ENCODE results near the gene HTRA2.

The HTRA2 gene

GRCh38 chr2:74564222-74564621, 34.5 kb downstream of the HTRA2 start:
- Histone ChIP-seq H4K20me1 (ENCODE audit: insufficient read depth, low read length) (no peaks in the 10 kb centered on the region), H2AFZ (ENCODE audit: low read length) (no peak overlapping the region), H3F3A (ENCODE audit: insufficient read depth, low read length) (no peaks in the 10 kb centered on the region), H3K27ac (ENCODE audit: low read depth, low read length, poor library complexity, severe bottlenecking) (no peak overlapping the region), H3K27me3 (ENCODE audit: insufficient read depth, low read length) (no peaks in the 10 kb centered on the region), H3K9me2 (ENCODE audit: low read depth, low read length) (no peaks in the 10 kb centered on the region), H3K4me1 (ENCODE audit: insufficient read depth, low read length, severe bottlenecking) (no peaks in the 10 kb centered on the region), H3K36me3 (ENCODE audit: insufficient read depth, low read length) (no peaks in the 10 kb centered on the region), H3K4me2 (ENCODE audit: low read length) (no peak overlapping the region), H3K9me3 (ENCODE audit: low read length) (no peaks in the 10 kb centered on the region), H3K4me3 (ENCODE audit: low read depth, low read length, poor library complexity, severe bottlenecking) (no peak overlapping the region), H3K79me2 (ENCODE audit: insufficient read depth, low read length) (no peaks in the 10 kb centered on the region), H3K9ac (ENCODE audit: low read length) (no peak overlapping the region)
- no peak for TF ChIP-seq EZH2 (IDR thresholded peaks at IDR 0.05; ENCODE audit: borderline replicate concordance, low read length)
- TF ChIP-seq, protein P1, sequence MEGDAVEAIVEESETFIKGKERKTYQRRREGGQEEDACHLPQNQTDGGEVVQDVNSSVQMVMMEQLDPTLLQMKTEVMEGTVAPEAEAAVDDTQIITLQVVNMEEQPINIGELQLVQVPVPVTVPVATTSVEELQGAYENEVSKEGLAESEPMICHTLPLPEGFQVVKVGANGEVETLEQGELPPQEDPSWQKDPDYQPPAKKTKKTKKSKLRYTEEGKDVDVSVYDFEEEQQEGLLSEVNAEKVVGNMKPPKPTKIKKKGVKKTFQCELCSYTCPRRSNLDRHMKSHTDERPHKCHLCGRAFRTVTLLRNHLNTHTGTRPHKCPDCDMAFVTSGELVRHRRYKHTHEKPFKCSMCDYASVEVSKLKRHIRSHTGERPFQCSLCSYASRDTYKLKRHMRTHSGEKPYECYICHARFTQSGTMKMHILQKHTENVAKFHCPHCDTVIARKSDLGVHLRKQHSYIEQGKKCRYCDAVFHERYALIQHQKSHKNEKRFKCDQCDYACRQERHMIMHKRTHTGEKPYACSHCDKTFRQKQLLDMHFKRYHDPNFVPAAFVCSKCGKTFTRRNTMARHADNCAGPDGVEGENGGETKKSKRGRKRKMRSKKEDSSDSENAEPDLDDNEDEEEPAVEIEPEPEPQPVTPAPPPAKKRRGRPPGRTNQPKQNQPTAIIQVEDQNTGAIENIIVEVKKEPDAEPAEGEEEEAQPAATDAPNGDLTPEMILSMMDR (IDR thresholded peaks at IDR 0.05; ENCODE audit: low read length), result no peak

- Histone ChIP-seq H3K36me3 (ENCODE audit: insufficient read depth, low read length) (no peaks in the 10 kb centered on the region), H2AFZ (ENCODE audit: low read length) (no peak overlapping the region), H3K4me3 (ENCODE audit: low read depth, low read length, poor library complexity, severe bottlenecking) (no peak overlapping the region), H3K27ac (ENCODE audit: low read depth, low read length, poor library complexity, severe bottlenecking) (no peak overlapping the region), H3K9ac (ENCODE audit: low read length) (no peak overlapping the region), H3K27me3 (ENCODE audit: insufficient read depth, low read length) (no peaks in the 10 kb centered on the region), H3K79me2 (ENCODE audit: insufficient read depth, low read length) (no peaks in the 10 kb centered on the region), H3K9me3 (ENCODE audit: low read length) (no peaks in the 10 kb centered on the region), H3K9me2 (ENCODE audit: low read depth, low read length) (no peaks in the 10 kb centered on the region), H4K20me1 (ENCODE audit: insufficient read depth, low read length) (no peaks in the 10 kb centered on the region), H3F3A (ENCODE audit: insufficient read depth, low read length) (no peaks in the 10 kb centered on the region), H3K4me1 (ENCODE audit: insufficient read depth, low read length, severe bottlenecking) (peaks cover 5% of the 10 kb centered on the region), H3K4me2 (ENCODE audit: low read length) (no peak overlapping the region)
- TF ChIP-seq, protein P1 (IDR thresholded peaks at IDR 0.05; ENCODE audit: low read length), result no peak
- no peak for TF ChIP-seq EZH2 (IDR thresholded peaks at IDR 0.05; ENCODE audit: borderline replicate concordance, low read length)
These were observed 36.5 kb downstream of the HTRA2 start for GRCh38 chr2:74566076-74566753.

DNA sequence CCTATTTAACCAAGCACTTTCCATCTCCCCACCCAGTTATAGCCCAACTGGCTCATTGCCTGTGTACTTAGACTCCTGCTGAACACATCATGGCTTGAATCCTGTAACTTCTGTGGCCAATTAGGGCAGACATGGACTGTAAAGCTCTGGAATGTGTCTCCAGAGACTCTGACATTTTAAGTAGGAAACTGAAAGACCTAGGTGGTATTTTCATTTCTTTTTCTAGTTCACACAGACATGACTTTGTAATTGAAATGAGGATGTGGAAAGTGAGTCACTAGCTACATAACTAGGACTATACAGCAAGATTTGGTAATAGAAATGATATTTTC, 37.0 kb downstream of the HTRA2 start:
- TF ChIP-seq, protein P1 (IDR thresholded peaks at IDR 0.05; ENCODE audit: low read length), result no peak
- no peak for TF ChIP-seq EZH2 (IDR thresholded peaks at IDR 0.05; ENCODE audit: borderline replicate concordance, low read length)
- H3F3A ChIP-seq (ENCODE audit: insufficient read depth, low read length), result no peaks in the 10 kb centered on the region
- H3K4me2 ChIP-seq (ENCODE audit: low read length), result no peak overlapping the region
- H3K9me2 ChIP-seq (ENCODE audit: low read depth, low read length), result no peaks in the 10 kb centered on the region
- H3K4me1 ChIP-seq (ENCODE audit: insufficient read depth, low read length, severe bottlenecking), result peaks cover 10% of the 10 kb centered on the region
- H3K9ac ChIP-seq (ENCODE audit: low read length), result no peak overlapping the region
- H3K27ac ChIP-seq (ENCODE audit: low read depth, low read length, poor library complexity, severe bottlenecking), result no peak overlapping the region
- no peaks in the 10 kb centered on the region for H3K79me2 ChIP-seq (ENCODE audit: insufficient read depth, low read length)
- no peaks in the 10 kb centered on the region for H3K27me3 ChIP-seq (ENCODE audit: insufficient read depth, low read length)
- H2AFZ ChIP-seq (ENCODE audit: low read length), result no peak overlapping the region
- no peaks in the 10 kb centered on the region for H4K20me1 ChIP-seq (ENCODE audit: insufficient read depth, low read length)
- H3K36me3 ChIP-seq (ENCODE audit: insufficient read depth, low read length), result no peaks in the 10 kb centered on the region
- H3K4me3 ChIP-seq (ENCODE audit: low read depth, low read length, poor library complexity, severe bottlenecking), result no peak overlapping the region
- no peaks in the 10 kb centered on the region for H3K9me3 ChIP-seq (ENCODE audit: low read length)

All from OCI-LY1 (cell line).